ENCODE measurements around the gene HYAL3. TPM values are rescaled to one million over a fixed set of nuclear protein-coding genes. Genes with fewer than 3 reads are reported as not detected.
"Not testable (repeated sequence)": the region's sequence is repeated elsewhere in the genome, so short reads cannot be mapped to it uniquely, and the experiment has no call there.

The HYAL3 gene
- total and polyA plus RNA-seq, 11 donors = 1.0 to 3.2 (median 1.6) TPM

GRCh38 chr3:50274371-50275104, 24.7 kb downstream of the HYAL3 start:
- no peaks in the 10 kb centered on the region for H3K36me3 ChIP-seq
- no peaks in the 10 kb centered on the region for H3K9me3 ChIP-seq
- 33 to 35% (median 34%) methylated on average over 16 to 26 of the region's 26 CpGs for WGBS, 4 donors
- peak in 2 of 5 donors; percentile 58 to 70 for DNase-seq
- no peak overlapping the region for H3K27ac ChIP-seq
- peak in 2 of 4 donors; percentile 20 to 25 for ATAC-seq
- peaks cover 0 to 47% (median 27%) of the 10 kb centered on the region in 12 donors for H3K4me1 ChIP-seq
- no peak overlapping the region for H3K4me3 ChIP-seq
- TF ChIP-seq, protein P1, sequence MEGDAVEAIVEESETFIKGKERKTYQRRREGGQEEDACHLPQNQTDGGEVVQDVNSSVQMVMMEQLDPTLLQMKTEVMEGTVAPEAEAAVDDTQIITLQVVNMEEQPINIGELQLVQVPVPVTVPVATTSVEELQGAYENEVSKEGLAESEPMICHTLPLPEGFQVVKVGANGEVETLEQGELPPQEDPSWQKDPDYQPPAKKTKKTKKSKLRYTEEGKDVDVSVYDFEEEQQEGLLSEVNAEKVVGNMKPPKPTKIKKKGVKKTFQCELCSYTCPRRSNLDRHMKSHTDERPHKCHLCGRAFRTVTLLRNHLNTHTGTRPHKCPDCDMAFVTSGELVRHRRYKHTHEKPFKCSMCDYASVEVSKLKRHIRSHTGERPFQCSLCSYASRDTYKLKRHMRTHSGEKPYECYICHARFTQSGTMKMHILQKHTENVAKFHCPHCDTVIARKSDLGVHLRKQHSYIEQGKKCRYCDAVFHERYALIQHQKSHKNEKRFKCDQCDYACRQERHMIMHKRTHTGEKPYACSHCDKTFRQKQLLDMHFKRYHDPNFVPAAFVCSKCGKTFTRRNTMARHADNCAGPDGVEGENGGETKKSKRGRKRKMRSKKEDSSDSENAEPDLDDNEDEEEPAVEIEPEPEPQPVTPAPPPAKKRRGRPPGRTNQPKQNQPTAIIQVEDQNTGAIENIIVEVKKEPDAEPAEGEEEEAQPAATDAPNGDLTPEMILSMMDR (IDR thresholded peaks at IDR 0.05) = peak; percentile 52 to 82 (median 73)
- TF ChIP-seq POLR2A (IDR thresholded peaks at IDR 0.05) = no peak
- intact Hi-C loops (cut with DNase I) = loop anchor here in 8 of 10 donors (1.0 to 10.0 kb wide), 8 partner anchors 47 to 152 kb away; partner anchors contain the start of genes HYAL2 (in 3 of the 8) and TUSC2 (in 2 of the 8)
- peaks cover 0 to 38% (median 6%) of the 10 kb centered on the region in 9 donors for H3K27me3 ChIP-seq

GRCh38 chr3:50273689-50274065, 25.5 kb downstream of the HYAL3 start:
- WGBS, 4 donors = 57 to 68% (median 62%) methylated on average over 21 to 31 of the region's 31 CpGs
- no peaks in the 10 kb centered on the region for H3K9me3 ChIP-seq
- TF ChIP-seq, protein P1 (IDR thresholded peaks at IDR 0.05) = no peak
- no peak for TF ChIP-seq POLR2A (IDR thresholded peaks at IDR 0.05)
- ATAC-seq = no peak
- intact Hi-C loops (cut with DNase I) = loop anchor here (1.0 to 10.0 kb wide), 15 partner anchors 13 to 151 kb away; partner anchors contain the start of genes HYAL2 (in 3 of the 10) and TUSC2 (in 2 of the 10)
- no peak overlapping the region for H3K27ac ChIP-seq
- H3K4me1 ChIP-seq = peaks cover 0 to 47% (median 27%) of the 10 kb centered on the region in 12 donors
- H3K4me3 ChIP-seq = peak overlapping the region in 9 of 12 donors; percentile 19 to 54 (median 39)
- no peak for DNase-seq
- no peaks in the 10 kb centered on the region for H3K36me3 ChIP-seq
- peaks cover 0 to 38% (median 6%) of the 10 kb centered on the region in 9 donors for H3K27me3 ChIP-seq

- H3K9me3 ChIP-seq = no peaks in the 10 kb centered on the region
- intact Hi-C loops (cut with DNase I) = loop anchor here (1.0 to 10.0 kb wide), 12 partner anchors 13 to 151 kb away; partner anchors contain the start of genes HYAL2 (in 2 of the 10) and TUSC2 (in 2 of the 10)
- peak overlapping the region in 11 of 12 donors; percentile 19 to 54 (median 39) for H3K4me3 ChIP-seq
- TF ChIP-seq POLR2A (IDR thresholded peaks at IDR 0.05) = no peak
- TF ChIP-seq, protein P1 (IDR thresholded peaks at IDR 0.05) = peak; percentile 96 to 99 (median 98)
- peaks cover 0 to 47% (median 26%) of the 10 kb centered on the region in 12 donors for H3K4me1 ChIP-seq
- 2 to 10% (median 8%) methylated on average over 30 to 61 of the region's 61 CpGs for WGBS, 4 donors
- DNase-seq (peak; percentile 83 to 94 (median 86)), ATAC-seq (peak; percentile 39 to 77 (median 61))
- peaks cover 0 to 38% (median 6%) of the 10 kb centered on the region in 9 donors for H3K27me3 ChIP-seq
- no peaks in the 10 kb centered on the region for H3K36me3 ChIP-seq
- H3K27ac ChIP-seq = peak overlapping the region in 6 of 12 donors; percentile 9 to 51 (median 30)
These were observed 26.1 kb downstream of the HYAL3 start for GRCh38 chr3:50272911-50273688.

DNA sequence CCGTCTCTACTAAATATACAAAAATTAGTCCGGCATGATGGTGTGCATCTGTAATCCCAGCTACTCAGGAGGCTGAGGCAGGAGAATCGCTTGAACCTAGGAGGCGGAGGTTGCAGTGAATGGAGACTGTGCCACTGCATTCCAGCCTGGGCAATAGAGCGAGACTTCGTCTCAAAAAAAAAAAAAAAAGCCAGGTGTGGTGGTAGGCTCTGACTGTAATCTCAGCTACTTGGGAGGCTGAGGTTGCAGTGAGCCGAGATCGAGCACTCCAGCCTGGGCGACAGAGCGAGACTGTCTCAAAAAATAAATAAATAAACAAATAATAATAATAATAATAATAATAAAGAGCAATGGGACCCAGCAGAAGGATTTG, 26.7 kb downstream of the HYAL3 start:
- H3K4me1 ChIP-seq = peaks cover 0 to 51% (median 27%) of the 10 kb centered on the region in 12 donors
- peaks cover 0 to 40% (median 6%) of the 10 kb centered on the region in 9 donors for H3K27me3 ChIP-seq
- H3K4me3 ChIP-seq = peak overlapping the region in 2 of 12 donors; percentile 48 to 50
- DNase-seq, H3K9me3 ChIP-seq, ATAC-seq, H3K36me3 ChIP-seq: not testable (repeated sequence)
- intact Hi-C loops (cut with DNase I) = loop anchor here in 9 of 10 donors (2.0 to 10.0 kb wide), 8 partner anchors 42 to 150 kb away; partner anchors contain the start of genes HYAL2 (in 2 of the 9) and TUSC2 (in 2 of the 9)
- 66 to 75% (median 72%) methylated on average over 10 of the region's 10 CpGs for WGBS, 4 donors
- peak overlapping the region in 1 of 12 donors; percentile 51 for H3K27ac ChIP-seq
